HepG2 (cell line): Measurements from ENCODE around the gene SLC7A4. TPM values are rescaled to one million over a fixed set of nuclear protein-coding genes. Genes with fewer than 3 reads are reported as not detected.

Source experiments
- ATAC-seq: fragments of 200-7000 bp; cut with Tn5 transposase; 3 replicates; pipeline ENCODE4 v1.9.1; 2020; ENCODE audit warnings: mild to moderate bottlenecking, moderate library complexity
- BruUV-seq: library from RNA; stranded (reverse); fragments of 400-500 nt; replicated peaks from 2 replicates; lab custom pipeline; 2021; lab: Mats Ljungman, UMichigan
- CTCF ChIA-PET: fragments of 300-600 bp; formaldehyde crosslinking; extraction: SDS; loops from one replicate; lab custom pipeline; 2021; ENCODE audit warnings: low total read pairs, inconsistent platforms, low intra/inter-chr PET ratio; lab: Yijun Ruan, JAX
- POLR2A ChIA-PET: fragments of 350-600 bp; sonication (Branson Sonifier 250); formaldehyde crosslinking; loops from one replicate; lab custom pipeline; 2020; ENCODE audit warnings: antibody characterized with exemption, inconsistent platforms; lab: Yijun Ruan, JAX
- DNase-seq: peaks from one replicate; pipeline ENCODE4 v3.0.0-alpha.2; 2015; ENCODE audit warnings: low spot score
- FAIRE-seq: peaks from 3 replicates; lab custom pipeline; 2011; peaks lifted over from hg19 to GRCh38; lab: Jason Lieb, UNC
- H2AFZ ChIP-seq: one replicate; pipeline ENCODE4 v1.6.1; 2011; ENCODE audit warnings: low read length, inconsistent platforms
- H3K27ac ChIP-seq: fragments of 300-600 bp; 3 replicates; pipeline ENCODE4 v1.8.0; 2011; ENCODE audit warnings: mixed run types, mild to moderate bottlenecking, mixed read lengths, low read length, inconsistent platforms; ENCODE audit not compliant: insufficient read depth; ENCODE audit errors: extremely low read length
- H3K27me3 ChIP-seq, 2 experiments: fragments of 200-600 bp in 1 of 2; 2 replicates in 1 of 2; 3 replicates in 1 of 2; pipeline versions ENCODE4 v1.6.0 to v1.8.0; 2011; ENCODE audit warnings: low read length in 2 of 2, mild to moderate bottlenecking in 2 of 2, moderate library complexity in 2 of 2, inconsistent platforms in 1 of 2; ENCODE audit not compliant: insufficient read depth in 2 of 2, control insufficient read depth in 1 of 2
- H3K36me3 ChIP-seq, 2 experiments: fragments of 200-600 bp in 1 of 2; replicated peaks in 1 of 2; 2 replicates in 1 of 2; 3 replicates in 1 of 2; pipeline versions ENCODE4 v1.5.1 to v1.8.0; 2011; ENCODE audit warnings: low read length in 2 of 2, inconsistent platforms in 1 of 2; ENCODE audit not compliant: insufficient read depth in 2 of 2, control insufficient read depth in 1 of 2
- H3K4me1 ChIP-seq: 2 replicates; pipeline ENCODE4 v1.5.1; 2012; ENCODE audit warnings: low read length, inconsistent platforms; ENCODE audit not compliant: insufficient read depth
- H3K4me2 ChIP-seq: 2 replicates; pipeline ENCODE4 v1.6.0; 2011; ENCODE audit warnings: low read depth, low read length, inconsistent platforms
- H3K4me3 ChIP-seq, 3 experiments: fragments of 200-600 bp in 1 of 3; sonication (generic), shearing (Covaris generic) in 1 of 3; replicated peaks in 1 of 3; 2 replicates each; pipeline ENCODE4 v1.5.1; 2011 to 2016; ENCODE audit warnings: low read length in 3 of 3, inconsistent platforms in 2 of 3, low read depth in 2 of 3, mild to moderate bottlenecking in 2 of 3, control low read depth in 1 of 3, mixed read lengths in 1 of 3; ENCODE audit not compliant: insufficient read depth in 1 of 3
- H3K79me2 ChIP-seq: one replicate; pipeline ENCODE4 v1.6.1; 2011; ENCODE audit warnings: low read length, inconsistent platforms; ENCODE audit not compliant: insufficient read depth
- H3K9ac ChIP-seq: 2 replicates; pipeline ENCODE4 v1.6.0; 2011; ENCODE audit warnings: mild to moderate bottlenecking, low read depth, low read length, inconsistent platforms; ENCODE audit not compliant: insufficient read depth
- H3K9me3 ChIP-seq: 2 replicates; pipeline ENCODE4 v1.5.1; 2012; ENCODE audit warnings: mild to moderate bottlenecking, low read length
- H4K20me1 ChIP-seq: 2 replicates; pipeline ENCODE4 v1.6.0; 2011; ENCODE audit warnings: inconsistent platforms, mild to moderate bottlenecking, low read length, moderate library complexity; ENCODE audit not compliant: insufficient read depth
- BCLAF1 ChIP-seq: fragments of 450-650 bp; IDR thresholded peaks from 2 replicates; pipeline ENCODE4 v1.6.1; 2017; ENCODE audit warnings: mild to moderate bottlenecking
- E2F5 ChIP-seq: sonication (generic); formaldehyde crosslinking; conservative IDR thresholded peaks from 2 replicates; pipeline ENCODE4 v1.4.0; 2020; ENCODE audit warnings: missing genetic modification reagents
- HES4 ChIP-seq: sonication (generic); formaldehyde crosslinking; IDR thresholded peaks from 2 replicates; pipeline ENCODE4 v1.9.0; 2021; ENCODE audit warnings: mild to moderate bottlenecking, missing genetic modification reagents, borderline replicate concordance
- MAFG ChIP-seq: sonication (generic); formaldehyde crosslinking; IDR thresholded peaks from 2 replicates; pipeline ENCODE4 v1.5.1; 2020; ENCODE audit warnings: mild to moderate bottlenecking, missing genetic modification reagents
- MYNN ChIP-seq: sonication (generic); formaldehyde crosslinking; IDR thresholded peaks from 2 replicates; pipeline ENCODE4 v1.4.0; 2020; ENCODE audit warnings: mild to moderate bottlenecking, low read depth, missing genetic modification reagents
- NRL ChIP-seq: sonication (generic); formaldehyde crosslinking; IDR thresholded peaks from 2 replicates; pipeline ENCODE4 v1.5.0; 2020; ENCODE audit warnings: missing genetic modification reagents, mild to moderate bottlenecking, moderate library complexity, borderline replicate concordance
- PBX3 ChIP-seq: sonication (generic); formaldehyde crosslinking; IDR thresholded peaks from 2 replicates; pipeline ENCODE4 v1.8.1; 2023; ENCODE audit warnings: missing genetic modification reagents, inconsistent platforms, borderline replicate concordance
- RARA ChIP-seq: IDR thresholded peaks from 2 replicates; pipeline ENCODE4 v1.6.1; 2016; ENCODE audit warnings: missing genetic modification reagents, missing compliant biosample characterization
- ZBTB46 ChIP-seq: sonication (generic); formaldehyde crosslinking; IDR thresholded peaks from 2 replicates; pipeline ENCODE4 v1.4.0; 2020; ENCODE audit warnings: mild to moderate bottlenecking, missing genetic modification reagents, borderline replicate concordance
- ZNF280D ChIP-seq: sonication (generic); formaldehyde crosslinking; IDR thresholded peaks from 2 replicates; pipeline ENCODE4 v1.5.1; 2020; ENCODE audit warnings: mild to moderate bottlenecking, missing genetic modification reagents
- ZNF792 ChIP-seq: IDR thresholded peaks from 2 replicates; pipeline ENCODE4 v1.6.1; 2016
- WGBS: methylation state at CpG from one replicate; pipeline ENCODE4 v1.1.6; 2017; ENCODE audit warnings: low lambda C conversion rate; 5-methylcytosine and 5-hydroxymethylcytosine counted together
- in situ Hi-C: cut with HindIII; loops from 2 replicates; pipeline ENCODE4 v1.10.0; 2017; ENCODE audit warnings: low pct_unique_long_range_greater_than_20kb; ENCODE audit not compliant: extremely low pct_ligation_motif_present
- intact Hi-C: fragments of 100-400 bp; cut with micrococcal nuclease; formaldehyde crosslinking; loops from one replicate; pipeline ENCODE4 v1.10.0; 2022; ENCODE audit not compliant: unreplicated experiment
- polyA plus RNA-seq, 8 experiments: library from polyadenylated mRNA; depleted of rRNA in 3 of 8; stranded (reverse) in 7 of 8; unstranded in 1 of 8; fragments of >200 nt; fragmentation: Illumina TruSeq in 4 of 8; extraction: Trizol in 4 of 8; gene quantifications; 2 replicates each; pipeline versions ENCODE4 v1.2.1 to v1.2.3, GENCODE V29; 2011 to 2016; ENCODE audit warnings: low read depth in 4 of 8, missing spikeins in 1 of 8, mixed read lengths in 1 of 8; ENCODE audit not compliant: insufficient read depth in 1 of 8
- total RNA-seq, 5 experiments: library from RNA; depleted of rRNA; stranded (reverse); fragments of >200 nt; fragmentation: Illumina TruSeq; extraction: Trizol; gene quantifications; 2 replicates each; pipeline ENCODE4 v1.2.3, GENCODE V29; 2016; ENCODE audit warnings: low read depth in 1 of 5

The SLC7A4 gene
- total and polyA plus RNA-seq, 2 of the 13 experiments (the other 11 are each of a cell fraction or from before 2014, with no cell fraction given): not detected

GRCh38 chr22:20981787-20982562 is 50.4 kb downstream of the SLC7A4 start, which contains the start of gene LZTR1:
Gene LZTR1, plus strand, starts transcription at chr22:20982297. Its CDS starts 75 bp downstream, at chr22:20982372.
- CTCF ChIA-PET: interaction anchor here (1.7 kb wide), 1 partner anchor 20 kb away, joined by 7 read pairs; no protein-coding TSS in a partner anchor
- Histone ChIP-seq H2AFZ (no peak within 1 kb of the TSS), H3K79me2 (peaks cover 11% of the 10 kb centered on the region), H3K4me2 (peak within 1 kb of the TSS; percentile 97), H3K27me3 (no peaks in the 10 kb centered on the region; a peak in 1 of 5 replicates), H3K9ac (peak within 1 kb of the TSS; percentile 79), H3K4me3 (peak within 1 kb of the TSS; percentile 67 to 98 (median 83)), H3K36me3 (peaks cover 0 to 6% of the 10 kb centered on the region in 2 experiments; a peak in 3 of 5 replicates), H3K27ac (peak within 1 kb of the TSS; percentile 80), H3K9me3 (0 out of 2 replicates have a peak, but pooled peaks cover 4% of the 10 kb centered on the region), H3K4me1 (peaks cover 39% of the 10 kb centered on the region), H4K20me1 (no peaks in the 10 kb centered on the region)
- no peak for FAIRE-seq
- in situ Hi-C loops (no loop called here), intact Hi-C loops (loop anchor here (1.0 kb wide), 1 partner anchor 15 kb away; the partner anchor contains the start of gene AIFM3)
- POLR2A ChIA-PET: interaction anchor here (0.6 to 4.3 kb wide), 23 partner anchors 9 to 205 kb away, joined by 3 to 45 read pairs (median 7); partner anchors contain the start of genes AIFM3, CRKL, P2RX6 and THAP7
- WGBS: 2% methylated on average over 20 of the region's 87 CpGs
- TSS peak; percentile 91 for BruUV-seq
- DNase-seq: peak; percentile 70
- ATAC-seq: peak; percentile 91
- TF ChIP-seq ZBTB46 (CRISPR knock-in tag) (no peak), ZNF280D (CRISPR knock-in tag) (peak; percentile 91), MAFG (CRISPR knock-in tag) (0 out of 2 replicates have a peak, but pooled peaks have one; percentile 35), MYNN (CRISPR knock-in tag) (no peak; the same call in 1 of the 2 replicates), HES4 (0 out of 2 replicates have a peak, but pooled peaks have one; percentile 36), ZNF792 (CRISPR knock-in tag) (peak; percentile 30; the same call in 1 of the 2 replicates), BCLAF1 (no peak), E2F5 (peak; percentile 60; the same call in 1 of the 2 replicates), RARA (peak; percentile 40; the same call in 1 of the 2 replicates), NRL (peak; percentile 95), PBX3 (peak; percentile 42; the same call in 1 of the 2 replicates)
